ENCODE results near the gene CFAP100. TPM values are rescaled to one million over a fixed set of nuclear protein-coding genes. Genes with fewer than 3 reads are reported as not detected.

Gene CFAP100
- total and polyA plus RNA-seq, 9 of the 15 experiments (the other 6 are each of a cell fraction or from before 2014, with no cell fraction given): not detected

DNA sequence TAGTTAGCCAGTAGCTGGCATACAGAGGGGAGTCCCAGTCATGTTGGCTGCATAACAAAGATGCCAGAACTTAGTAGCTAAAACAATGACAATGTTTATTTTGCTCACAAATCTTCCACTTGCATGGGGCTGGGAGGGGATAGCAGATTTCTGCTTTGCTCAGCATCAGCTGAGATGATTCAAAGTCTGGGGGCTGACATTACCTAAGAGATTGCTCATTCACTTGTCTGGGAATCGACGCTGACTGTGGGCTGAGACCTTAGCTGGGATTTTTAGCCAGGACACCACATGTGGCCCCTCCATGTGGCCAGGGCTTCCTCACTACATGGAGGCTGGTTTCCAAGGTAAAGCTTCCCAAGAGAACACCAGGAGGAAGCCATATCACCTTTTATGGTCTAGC lies 12.7 kb upstream of the CFAP100 start:
- DNase-seq (ENCODE audit: extremely low read depth in 1 of 4, low spot score in 3 of 4): no peak
- H3K27ac ChIP-seq (ENCODE audit: extremely low read depth, low read depth, low read length): no peak overlapping the region
- H3K36me3 ChIP-seq (ENCODE audit: control insufficient read depth, insufficient read depth, low read length): no peaks in the 10 kb centered on the region
- intact Hi-C loops (cut with micrococcal nuclease) (no loop called here), in situ Hi-C loops (cut with MboI) (loop anchor here (25.0 kb wide), 1 partner anchor 245 kb away; no protein-coding TSS in a partner anchor)
- H3K9ac ChIP-seq (ENCODE audit: insufficient read depth in 1 of 2, low read depth in 2 of 2, low read length in 2 of 2): no peak overlapping the region
- no peaks in the 10 kb centered on the region for H3K9me3 ChIP-seq (replicated peaks; ENCODE audit: control insufficient read depth, insufficient read depth, low read depth, low read length)
- no peak for FAIRE-seq
- no peaks in the 10 kb centered on the region for H3K4me1 ChIP-seq (replicated peaks in 1 of 2; ENCODE audit: control insufficient read depth in 2 of 2, insufficient read depth in 2 of 2, low read length in 2 of 2)
- WGBS (ENCODE audit: insufficient coverage, low coverage, missing lambda C conversion rate): 0% methylated on average over 2 of the region's 2 CpGs
- H3K79me2 ChIP-seq (ENCODE audit: control insufficient read depth, insufficient read depth, low read length): no peaks in the 10 kb centered on the region
- H3K4me2 ChIP-seq (ENCODE audit: insufficient read depth, low read length): no peak overlapping the region
- no peak for TF ChIP-seq TAL1 (IDR thresholded peaks at IDR 0.05)
- H3K9me1 ChIP-seq (ENCODE audit: control insufficient read depth, insufficient read depth, low read length): no peaks in the 10 kb centered on the region
- ChIA-PET POLR2A (no interaction called here), CTCF (ENCODE audit: low intra/inter-chr PET ratio) (no interaction called here)
- H3K27me3 ChIP-seq (ENCODE audit: control insufficient read depth in 2 of 2, insufficient read depth in 2 of 2, low read length in 2 of 2): peaks cover 0 to 14% of the 10 kb centered on the region in 2 experiments; a peak in 2 of 5 replicates
- no peak for ATAC-seq
- no peaks in the 10 kb centered on the region for H4K20me1 ChIP-seq (replicated peaks; ENCODE audit: control insufficient read depth, insufficient read depth, low read length)
- no TSS peak for BruUV-seq (replicated peaks)
- no peak overlapping the region for H2AFZ ChIP-seq (ENCODE audit: low read depth, low read length)
- no peak overlapping the region for H3K4me3 ChIP-seq

DNA sequence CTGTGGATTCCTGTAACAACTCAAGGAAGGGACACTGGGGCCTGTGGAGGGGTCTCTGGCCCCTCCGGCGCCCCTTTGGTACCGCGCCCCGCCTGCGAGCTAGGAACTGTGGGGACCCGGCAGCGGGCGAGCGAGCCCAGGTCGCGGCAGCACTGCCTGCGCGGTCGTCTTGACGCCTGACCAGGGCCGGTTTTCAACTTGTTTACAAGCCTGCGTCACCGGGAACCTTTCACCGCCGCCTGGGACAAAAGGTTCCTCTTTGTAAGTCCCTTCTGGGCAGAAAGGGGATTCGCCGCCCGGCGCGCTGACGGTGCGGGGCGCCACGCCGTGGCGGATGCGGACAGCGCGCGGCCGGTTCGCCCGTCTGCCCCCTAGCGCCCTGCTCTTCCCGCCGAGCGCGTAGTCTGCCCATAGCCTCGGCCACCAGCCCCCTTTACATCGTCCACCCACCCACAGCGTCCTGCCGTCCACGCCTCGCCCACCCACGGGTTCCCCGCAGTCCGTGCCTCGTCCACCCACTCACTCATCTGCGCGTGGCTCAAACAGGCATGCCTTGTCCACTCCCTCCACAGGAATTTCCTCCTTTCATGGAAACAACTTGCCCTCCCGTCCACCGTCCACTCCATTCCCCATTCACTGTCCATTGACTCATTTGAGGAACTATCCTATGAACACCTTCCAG lies 5.5 kb upstream of the CFAP100 start:
- POLR2A ChIA-PET: interaction anchor here (1.0 kb wide), 1 partner anchor 31 kb away, joined by 3 read pairs; no protein-coding TSS in a partner anchor
- intact Hi-C loops (cut with micrococcal nuclease) (loop anchor here (1.0 to 2.0 kb wide), 4 partner anchors 32 to 255 kb away; partner anchors contain the start of gene KLF15), in situ Hi-C loops (cut with MboI) (loop anchor here (25.0 kb wide), 1 partner anchor 252 kb away; no protein-coding TSS in a partner anchor)
- peak; percentile 68 to 77 (median 72) for DNase-seq (ENCODE audit: extremely low read depth in 1 of 4, low spot score in 3 of 4)
- Histone ChIP-seq H3K27me3 (ENCODE audit: control insufficient read depth in 2 of 2, insufficient read depth in 2 of 2, low read length in 2 of 2) (peaks cover 3 to 41% of the 10 kb centered on the region in 2 experiments; a peak in 4 of 5 replicates), H3K4me1 (replicated peaks in 1 of 2; ENCODE audit: control insufficient read depth in 2 of 2, insufficient read depth in 2 of 2, low read length in 2 of 2) (peaks cover 0 to 13% of the 10 kb centered on the region in 2 experiments; a peak in 3 of 5 replicates), H3K9me3 (replicated peaks; ENCODE audit: control insufficient read depth, insufficient read depth, low read depth, low read length) (no peaks in the 10 kb centered on the region), H3K9me1 (ENCODE audit: control insufficient read depth, insufficient read depth, low read length) (no peaks in the 10 kb centered on the region), H3K36me3 (ENCODE audit: control insufficient read depth, insufficient read depth, low read length) (no peaks in the 10 kb centered on the region), H3K79me2 (ENCODE audit: control insufficient read depth, insufficient read depth, low read length) (no peaks in the 10 kb centered on the region), H3K9ac (ENCODE audit: insufficient read depth in 1 of 2, low read depth in 2 of 2, low read length in 2 of 2) (peak overlapping the region in 1 of 2 experiments; percentile 76; a peak in 2 of 4 replicates), H3K4me3 (no peak overlapping the region; the same call in 1 of the 2 replicates), H3K4me2 (ENCODE audit: insufficient read depth, low read length) (peak overlapping the region; percentile 71), H3K27ac (ENCODE audit: extremely low read depth, low read depth, low read length) (no peak overlapping the region), H4K20me1 (replicated peaks; ENCODE audit: control insufficient read depth, insufficient read depth, low read length) (0 out of 2 replicates have a peak, but pooled peaks cover 3% of the 10 kb centered on the region), H2AFZ (ENCODE audit: low read depth, low read length) (peak overlapping the region; percentile 75)
- FAIRE-seq: no peak
- WGBS (ENCODE audit: insufficient coverage, low coverage, missing lambda C conversion rate): 22% methylated on average over 27 of the region's 58 CpGs
- ATAC-seq: peak; percentile 99
- CTCF ChIA-PET (ENCODE audit: low intra/inter-chr PET ratio): interaction anchor here (0.7 to 2.1 kb wide), 5 partner anchors 130 to 256 kb away, joined by 3 to 30 read pairs (median 3); no protein-coding TSS in a partner anchor
- no TSS peak for BruUV-seq (replicated peaks)
- no peak for TF ChIP-seq TEAD2 (tag; IDR thresholded peaks at IDR 0.05)
- TF ChIP-seq PHTF2 (CRISPR knock-in tag; IDR thresholded peaks at IDR 0.05): no peak
- TF ChIP-seq ERF (CRISPR knock-in tag; IDR thresholded peaks at IDR 0.05): no peak
- TF ChIP-seq ZNF24 (IDR thresholded peaks at IDR 0.05): no peak
- TF ChIP-seq RHOXF2B (CRISPR knock-in tag; conservative IDR thresholded peaks at IDR 0.05): no peak
- TF ChIP-seq BRF2 (IDR thresholded peaks at IDR 0.05; ENCODE audit: borderline replicate concordance, insufficient read depth, insufficient read length): no peak
- TF ChIP-seq ZBTB5 (IDR thresholded peaks at IDR 0.05): no peak
- no peak for TF ChIP-seq TGIF2 (CRISPR knock-in tag; IDR thresholded peaks at IDR 0.05)
- TF ChIP-seq GATA2 (CRISPR knock-in tag; IDR thresholded peaks at IDR 0.05): no peak
- TF ChIP-seq PTTG1 (tag; IDR thresholded peaks at IDR 0.05; ENCODE audit: low read depth): no peak
- TF ChIP-seq ZNF282 (CRISPR knock-in tag; IDR thresholded peaks at IDR 0.05): no peak
- no peak for TF ChIP-seq ZNF551 (CRISPR knock-in tag; IDR thresholded peaks at IDR 0.05)

All from K562 (cell line).